HFF-Myc (cell line): Measurements from ENCODE around the gene ADAM33.

ENCODE experiments used
- DNase-seq: peaks from one replicate; pipeline ENCODE4 v3.0.0-alpha.2; 2011; ENCODE audit warnings: low read depth; ENCODE audit errors: extremely low read depth
- H3K4me3 ChIP-seq: replicated peaks from 2 replicates; pipeline ENCODE4 v1.5.1; 2011; ENCODE audit warnings: low read depth, mild to moderate bottlenecking, control low read depth, low read length
- TF ChIP-seq, protein P1 (sequence below): IDR thresholded peaks from 2 replicates; pipeline ENCODE4 v1.5.1; 2012; ENCODE audit warnings: mild to moderate bottlenecking, low read depth, low read length, control low read depth; ENCODE audit errors: missing control alignments

ADAM33 gene

DNA sequence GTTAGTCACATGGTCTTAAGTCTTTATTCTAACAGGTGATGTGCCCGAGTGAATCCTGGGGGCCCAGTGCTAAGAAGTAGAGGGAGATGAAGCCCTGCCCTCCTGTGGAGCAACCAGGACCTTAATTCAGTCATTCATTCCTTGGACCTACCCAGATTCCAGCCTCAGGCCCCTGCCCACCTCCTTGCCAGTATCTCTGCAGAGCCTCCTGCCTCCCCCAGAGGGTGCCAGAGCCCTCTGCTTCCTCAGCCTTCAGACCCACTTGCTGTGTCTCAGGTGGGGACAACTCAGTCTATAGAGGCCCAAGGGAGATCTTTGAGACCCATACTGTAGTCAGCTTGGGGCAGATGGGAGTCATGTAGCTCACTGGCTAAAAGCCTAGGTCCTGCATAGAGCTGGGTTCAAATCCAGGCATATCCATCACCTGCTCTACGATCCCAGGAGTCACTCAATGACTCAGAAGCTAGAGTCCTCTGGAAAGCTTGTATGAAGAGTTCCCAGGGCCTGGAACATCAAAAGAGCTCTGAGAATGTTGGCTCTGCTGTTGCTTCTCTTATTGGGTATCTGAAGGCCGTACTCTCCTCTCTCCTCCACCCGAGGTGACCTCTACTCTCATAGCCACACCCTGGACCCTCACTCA is 34.5 kb upstream of the ADAM33 start:
- H3K4me3 ChIP-seq: no peak overlapping the region
- DNase-seq: no peak
- TF ChIP-seq, protein P1, sequence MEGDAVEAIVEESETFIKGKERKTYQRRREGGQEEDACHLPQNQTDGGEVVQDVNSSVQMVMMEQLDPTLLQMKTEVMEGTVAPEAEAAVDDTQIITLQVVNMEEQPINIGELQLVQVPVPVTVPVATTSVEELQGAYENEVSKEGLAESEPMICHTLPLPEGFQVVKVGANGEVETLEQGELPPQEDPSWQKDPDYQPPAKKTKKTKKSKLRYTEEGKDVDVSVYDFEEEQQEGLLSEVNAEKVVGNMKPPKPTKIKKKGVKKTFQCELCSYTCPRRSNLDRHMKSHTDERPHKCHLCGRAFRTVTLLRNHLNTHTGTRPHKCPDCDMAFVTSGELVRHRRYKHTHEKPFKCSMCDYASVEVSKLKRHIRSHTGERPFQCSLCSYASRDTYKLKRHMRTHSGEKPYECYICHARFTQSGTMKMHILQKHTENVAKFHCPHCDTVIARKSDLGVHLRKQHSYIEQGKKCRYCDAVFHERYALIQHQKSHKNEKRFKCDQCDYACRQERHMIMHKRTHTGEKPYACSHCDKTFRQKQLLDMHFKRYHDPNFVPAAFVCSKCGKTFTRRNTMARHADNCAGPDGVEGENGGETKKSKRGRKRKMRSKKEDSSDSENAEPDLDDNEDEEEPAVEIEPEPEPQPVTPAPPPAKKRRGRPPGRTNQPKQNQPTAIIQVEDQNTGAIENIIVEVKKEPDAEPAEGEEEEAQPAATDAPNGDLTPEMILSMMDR: peak; percentile 92

DNA sequence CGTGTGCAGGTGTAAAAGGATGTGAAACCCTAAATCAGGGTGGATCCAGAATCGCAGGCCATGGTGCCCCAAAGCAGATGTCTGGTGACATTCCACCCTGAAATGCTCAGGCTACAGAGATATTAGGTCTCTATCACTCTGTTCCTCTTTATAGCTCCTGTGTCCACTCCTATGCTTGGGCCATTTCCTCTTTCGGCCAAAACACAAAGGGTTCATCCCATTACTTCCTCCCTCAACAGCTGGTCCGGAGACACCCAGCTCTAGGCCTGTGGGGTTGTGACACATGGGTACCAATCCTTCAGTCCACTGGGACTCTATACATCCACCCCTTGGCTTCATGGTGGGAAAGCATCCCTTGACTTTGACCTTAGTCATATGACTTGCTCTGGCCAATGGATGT is 32.3 kb upstream of the ADAM33 start:
- TF ChIP-seq, protein P1: no peak
- no peak for DNase-seq
- no peak overlapping the region for H3K4me3 ChIP-seq

DNA sequence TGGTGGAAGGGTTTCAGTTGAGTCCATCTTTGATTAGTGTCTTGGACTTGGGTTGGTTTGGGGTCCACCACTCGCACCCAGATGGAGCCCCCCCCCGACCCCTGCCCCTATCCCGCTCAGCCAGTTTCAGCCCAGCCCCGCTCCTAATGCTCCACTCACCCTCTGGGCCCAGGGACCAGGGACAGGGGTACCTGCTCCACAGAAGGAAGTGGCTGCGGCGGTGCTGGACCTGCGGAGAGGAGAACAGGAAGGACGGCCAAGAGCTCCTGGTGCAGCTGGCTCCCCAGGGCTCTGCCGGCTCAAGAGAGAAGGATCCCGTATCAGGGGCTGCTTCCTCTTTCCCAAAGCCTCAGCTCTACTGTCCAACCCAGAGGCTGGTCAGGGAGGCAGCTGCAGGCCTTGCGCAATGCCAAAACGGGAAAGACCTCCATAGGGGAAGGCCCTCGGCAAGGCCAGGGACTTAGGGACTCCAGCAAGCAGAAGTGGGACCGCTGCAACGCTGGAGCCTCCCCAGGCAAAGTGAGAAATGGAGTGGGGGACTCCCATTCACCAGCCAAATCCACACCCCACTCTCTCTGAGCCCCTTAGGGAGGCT is 30.6 kb upstream of the ADAM33 start, which contains the start of gene SIGLEC1:
Gene SIGLEC1 (minus strand): TSS at position 322 of the 595 bp plus-strand sequence. CDS start 5,472 bp downstream, outside the sequence.
- DNase-seq: no peak
- no peak within 1 kb of the TSS for H3K4me3 ChIP-seq
- TF ChIP-seq, protein P1: no peak

DNA sequence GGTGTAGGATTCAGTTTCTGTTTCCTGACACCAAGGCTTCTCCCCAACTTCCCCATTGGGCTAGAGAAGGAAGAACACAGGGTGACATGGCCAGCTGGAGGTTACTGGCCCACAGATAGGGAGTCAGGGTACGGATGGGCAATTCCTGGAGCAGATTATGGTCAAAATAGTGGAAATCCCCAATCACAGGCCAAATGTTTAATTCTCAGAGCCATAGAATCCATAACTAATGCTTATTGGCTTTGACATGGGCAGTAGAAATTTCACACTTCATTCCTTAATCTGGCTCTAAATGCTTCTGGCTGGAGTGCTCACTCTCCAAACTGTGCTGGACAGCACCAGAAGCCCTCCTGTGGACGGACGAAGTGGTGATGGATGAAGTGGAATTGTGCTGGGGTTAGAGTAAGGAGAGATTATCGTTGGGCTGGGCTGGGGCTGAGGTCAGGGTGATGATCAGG is 29.7 kb upstream of the ADAM33 start:
- TF ChIP-seq, protein P1: no peak
- no peak for DNase-seq

DNA sequence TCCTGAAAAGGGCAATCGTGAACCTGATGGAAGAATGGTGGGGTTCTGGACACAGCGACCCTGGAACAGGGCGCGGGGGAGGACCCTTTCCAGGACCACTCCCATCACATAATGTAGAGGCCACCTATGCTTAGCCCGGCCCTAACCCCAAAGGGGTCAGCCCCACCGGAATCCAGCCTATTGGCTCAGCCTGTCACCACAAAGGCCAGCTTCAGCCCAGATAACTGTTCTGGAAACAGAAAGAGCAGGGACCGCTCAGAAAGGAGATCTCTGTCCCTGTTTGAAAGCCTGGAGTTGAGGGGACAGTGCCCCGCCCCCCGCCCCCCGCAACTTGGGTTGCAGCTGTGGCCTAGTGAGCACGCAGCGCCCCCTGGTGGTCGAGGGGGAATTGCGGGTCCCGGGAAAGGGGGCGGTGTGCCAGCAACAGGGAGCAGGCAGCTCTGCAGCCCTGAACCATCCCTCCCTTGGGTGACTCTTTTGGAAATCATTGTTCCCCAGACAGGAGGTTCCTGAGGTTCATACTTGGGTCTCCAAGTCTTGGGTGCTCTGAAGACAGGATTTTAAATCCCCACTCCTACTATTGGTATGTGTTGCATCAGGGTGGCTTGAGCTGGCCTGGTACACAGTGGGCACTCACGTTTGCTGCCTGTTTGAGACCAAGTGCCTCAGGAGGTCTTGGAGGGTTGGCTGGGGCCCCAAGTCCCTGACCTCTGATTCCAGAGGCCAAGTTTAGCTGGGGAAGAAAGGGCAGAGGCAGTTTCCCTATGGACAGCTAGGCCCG is 29.1 kb upstream of the ADAM33 start:
- TF ChIP-seq, protein P1: peak; percentile 96
- H3K4me3 ChIP-seq: no peak overlapping the region
- no peak for DNase-seq

More for the DNA sequence above, 29.7 kb upstream of the ADAM33 start:
- no peak overlapping the region for H3K4me3 ChIP-seq

DNA sequence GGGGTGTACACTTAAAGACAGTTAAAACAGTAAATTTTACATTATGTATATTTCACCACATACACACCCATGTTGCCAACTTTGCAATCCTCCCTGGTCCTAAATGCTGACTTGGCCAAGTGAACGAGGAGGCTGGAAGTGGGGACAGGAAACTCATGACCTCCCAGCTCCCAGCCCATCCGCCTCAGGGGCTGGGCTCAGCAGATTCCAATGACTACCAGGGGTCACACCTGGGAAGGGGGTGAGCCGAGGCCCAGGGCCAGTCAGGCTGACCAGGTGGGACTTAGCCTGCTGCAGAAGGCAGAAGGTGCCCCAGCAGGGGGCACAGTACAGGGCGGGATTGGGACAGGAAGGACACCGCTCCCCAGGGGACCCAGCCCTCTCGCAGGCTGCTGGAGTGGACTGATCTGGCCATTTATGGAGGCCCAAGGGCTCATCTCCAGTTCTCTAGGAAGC is 28.2 kb upstream of the ADAM33 start:
- H3K4me3 ChIP-seq: no peak overlapping the region
- TF ChIP-seq, protein P1: no peak
- no peak for DNase-seq
